ENCODE results near the gene RAP1GAP. TPM values are rescaled to one million over a fixed set of nuclear protein-coding genes. Genes with fewer than 3 reads are reported as not detected.
A peak's percentile ranks its signal among the peaks of the same experiment; 100 is the strongest.

The RAP1GAP gene
- total RNA-seq, 4 donors from 2014 or later: 0.33 to 0.83 (median 0.56) TPM

DNA sequence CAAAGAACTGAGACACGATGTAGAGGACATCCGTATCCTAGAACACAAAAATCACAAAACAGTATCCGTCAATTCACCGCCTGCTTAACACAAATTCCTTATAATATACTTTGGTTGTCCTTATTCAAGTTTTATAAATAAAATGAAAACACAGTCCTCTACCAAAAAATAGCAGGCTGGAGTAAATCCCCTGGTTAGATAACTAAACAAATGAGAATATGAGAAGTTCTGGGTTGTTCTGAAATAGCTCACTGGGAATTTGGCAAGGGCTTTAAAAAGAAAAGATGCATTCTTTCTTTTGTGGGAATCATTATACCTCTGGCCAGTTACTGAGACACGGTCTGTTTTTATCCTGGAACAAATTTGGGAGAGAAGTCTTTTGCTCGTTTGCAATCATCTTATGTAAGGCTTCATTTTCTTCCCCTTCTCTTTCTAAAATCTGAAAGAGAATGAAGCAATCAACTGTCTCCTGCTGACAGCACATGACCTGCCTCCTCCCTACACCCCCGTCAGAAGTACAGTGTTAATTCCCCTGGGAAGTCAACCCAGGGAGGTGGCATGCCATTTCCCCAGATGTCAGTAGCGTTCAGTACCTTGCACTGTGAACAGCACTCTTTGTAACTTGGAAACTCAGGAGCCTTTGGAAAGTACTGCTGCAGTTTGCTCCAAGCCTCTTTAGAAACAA is 37.1 kb upstream of the RAP1GAP start:
- intact Hi-C loops (cut with DNase I): no loop called here
- DNase-seq (ENCODE audit: extremely low spot score): no peak
- H3K9me3 ChIP-seq: no peaks in the 10 kb centered on the region
- peaks cover 3 to 13% (median 9%) of the 10 kb centered on the region in 4 donors for H3K4me1 ChIP-seq
- 60% methylated on average over 8 of the region's 8 CpGs for WGBS
- no peak for TF ChIP-seq EP300 (IDR thresholded peaks at IDR 0.05)
- TF ChIP-seq POLR2AphosphoS5 (IDR thresholded peaks at IDR 0.05): peak in 1 of 2 donors; percentile 28
- H3K36me3 ChIP-seq: peaks cover 31 to 67% (median 57%) of the 10 kb centered on the region in 4 donors
- H3K27ac ChIP-seq (replicated peaks in 1 of 4): peak overlapping the region in 1 of 4 donors; percentile 3
- H3K27me3 ChIP-seq: no peaks in the 10 kb centered on the region
- H3K4me3 ChIP-seq: no peak overlapping the region

DNA sequence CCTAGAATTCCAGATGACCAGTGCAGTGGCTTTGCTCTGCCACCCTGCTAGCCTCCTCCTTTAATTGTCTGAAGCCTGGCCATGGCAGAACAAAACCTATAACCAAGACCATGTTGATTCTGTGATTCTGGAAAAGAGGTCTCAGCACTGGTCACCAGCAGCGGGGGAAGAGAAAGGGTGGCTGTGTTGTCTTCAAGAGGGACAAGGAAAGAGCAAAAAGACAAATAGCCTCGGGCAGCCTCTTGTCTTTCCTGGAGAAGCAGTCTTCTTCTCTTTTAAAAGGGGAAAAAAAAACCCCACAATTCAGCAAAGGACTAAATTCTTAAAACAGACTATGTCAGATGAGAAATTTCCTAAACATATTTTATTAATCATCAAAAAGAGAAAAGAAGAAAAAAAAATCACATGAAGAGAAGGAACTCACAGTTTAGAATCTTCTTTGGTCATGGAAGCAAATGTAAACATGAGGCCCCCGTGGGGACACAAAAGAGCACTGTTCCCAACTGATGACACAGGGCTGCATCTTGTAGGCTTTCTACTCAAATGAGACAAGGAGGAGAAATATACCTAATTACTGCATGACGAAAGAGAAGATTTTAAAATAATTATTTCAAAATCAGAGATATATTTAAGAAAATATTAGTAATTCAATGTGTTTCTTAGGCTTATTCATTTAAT is 36.3 kb upstream of the RAP1GAP start:
- Histone ChIP-seq H3K27ac (replicated peaks in 1 of 4) (peak overlapping the region in 1 of 4 donors; percentile 3), H3K4me3 (no peak overlapping the region), H3K27me3 (no peaks in the 10 kb centered on the region), H3K4me1 (peaks cover 3 to 13% (median 9%) of the 10 kb centered on the region in 4 donors), H3K9me3 (no peaks in the 10 kb centered on the region), H3K36me3 (peaks cover 34 to 68% (median 60%) of the 10 kb centered on the region in 4 donors)
- no peak for TF ChIP-seq POLR2A (IDR thresholded peaks at IDR 0.05; ENCODE audit: low read depth)
- no peak for TF ChIP-seq EP300 (IDR thresholded peaks at IDR 0.05)
- TF ChIP-seq POLR2AphosphoS5 (IDR thresholded peaks at IDR 0.05): no peak
- TF ChIP-seq, protein P1, sequence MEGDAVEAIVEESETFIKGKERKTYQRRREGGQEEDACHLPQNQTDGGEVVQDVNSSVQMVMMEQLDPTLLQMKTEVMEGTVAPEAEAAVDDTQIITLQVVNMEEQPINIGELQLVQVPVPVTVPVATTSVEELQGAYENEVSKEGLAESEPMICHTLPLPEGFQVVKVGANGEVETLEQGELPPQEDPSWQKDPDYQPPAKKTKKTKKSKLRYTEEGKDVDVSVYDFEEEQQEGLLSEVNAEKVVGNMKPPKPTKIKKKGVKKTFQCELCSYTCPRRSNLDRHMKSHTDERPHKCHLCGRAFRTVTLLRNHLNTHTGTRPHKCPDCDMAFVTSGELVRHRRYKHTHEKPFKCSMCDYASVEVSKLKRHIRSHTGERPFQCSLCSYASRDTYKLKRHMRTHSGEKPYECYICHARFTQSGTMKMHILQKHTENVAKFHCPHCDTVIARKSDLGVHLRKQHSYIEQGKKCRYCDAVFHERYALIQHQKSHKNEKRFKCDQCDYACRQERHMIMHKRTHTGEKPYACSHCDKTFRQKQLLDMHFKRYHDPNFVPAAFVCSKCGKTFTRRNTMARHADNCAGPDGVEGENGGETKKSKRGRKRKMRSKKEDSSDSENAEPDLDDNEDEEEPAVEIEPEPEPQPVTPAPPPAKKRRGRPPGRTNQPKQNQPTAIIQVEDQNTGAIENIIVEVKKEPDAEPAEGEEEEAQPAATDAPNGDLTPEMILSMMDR (IDR thresholded peaks at IDR 0.05): no peak
- 58% methylated on average over 4 of the region's 4 CpGs for WGBS
- DNase-seq (ENCODE audit: extremely low spot score): no peak
- intact Hi-C loops (cut with DNase I): no loop called here

DNA sequence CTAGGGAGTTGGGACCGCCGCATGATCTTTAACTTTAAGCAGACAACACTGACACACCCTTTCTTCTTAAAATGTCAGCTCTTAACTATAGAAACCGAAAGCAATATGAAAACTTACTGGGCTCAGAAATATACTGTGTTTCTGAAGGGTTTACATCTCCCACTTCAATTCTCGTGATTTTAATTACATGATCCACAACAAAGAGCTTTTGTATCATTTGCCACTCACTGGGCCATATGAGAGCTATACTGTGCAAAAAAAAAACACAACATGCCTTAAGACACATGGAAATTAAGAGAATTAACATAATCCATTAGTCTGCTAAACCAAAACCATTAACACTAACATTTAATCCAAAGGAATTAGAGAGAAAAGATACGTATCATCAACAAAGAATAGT is 35.0 kb upstream of the RAP1GAP start:
- DNase-seq (ENCODE audit: extremely low spot score): no peak
- 95% methylated on average over 5 of the region's 5 CpGs for WGBS
- H3K9me3 ChIP-seq: no peaks in the 10 kb centered on the region
- H3K4me1 ChIP-seq: peaks cover 3 to 13% (median 9%) of the 10 kb centered on the region in 4 donors
- TF ChIP-seq, protein P1 (IDR thresholded peaks at IDR 0.05): no peak
- H3K27ac ChIP-seq (replicated peaks in 1 of 4): no peak overlapping the region
- H3K27me3 ChIP-seq: no peaks in the 10 kb centered on the region
- H3K4me3 ChIP-seq: no peak overlapping the region
- intact Hi-C loops (cut with DNase I): no loop called here
- H3K36me3 ChIP-seq: peaks cover 39 to 79% (median 68%) of the 10 kb centered on the region in 4 donors

DNA sequence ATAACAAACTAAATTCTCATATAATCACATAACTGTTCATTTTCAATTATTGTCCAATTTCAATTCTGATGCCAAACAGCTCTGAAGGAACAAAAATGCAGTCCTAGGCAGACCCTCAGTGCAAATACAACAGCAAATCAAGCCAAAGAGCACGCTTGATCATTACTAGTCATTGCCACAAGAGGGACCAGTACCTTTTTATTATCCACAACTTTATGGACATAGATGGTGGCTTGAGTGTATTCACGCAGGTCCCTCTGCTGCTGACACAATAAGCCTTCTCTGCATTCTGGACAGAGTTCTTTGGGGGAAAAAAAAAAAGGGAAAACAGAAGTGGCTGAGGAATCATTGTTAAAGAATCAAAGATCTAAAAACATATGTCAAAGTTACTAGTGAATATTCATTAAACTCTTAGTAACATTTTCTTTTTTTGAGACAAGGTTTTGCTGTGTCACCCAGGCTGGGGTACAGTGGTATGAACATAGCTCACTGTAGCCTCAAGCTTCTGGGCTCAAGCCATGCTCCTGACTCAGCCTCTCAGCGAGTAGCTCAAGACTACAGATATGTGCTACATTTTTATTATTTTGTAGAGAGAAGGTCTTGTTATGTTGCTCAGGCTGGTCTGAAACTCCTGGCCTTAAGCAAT is 34.3 kb upstream of the RAP1GAP start:
- Histone ChIP-seq H3K4me1 (peaks cover 3 to 13% (median 9%) of the 10 kb centered on the region in 4 donors), H3K27me3 (no peaks in the 10 kb centered on the region), H3K4me3 (no peak overlapping the region), H3K27ac (replicated peaks in 1 of 4) (no peak overlapping the region), H3K9me3 (no peaks in the 10 kb centered on the region), H3K36me3 (peaks cover 39 to 81% (median 69%) of the 10 kb centered on the region in 4 donors)
- no peak for DNase-seq (ENCODE audit: extremely low spot score)
- no peak for TF ChIP-seq POLR2A (IDR thresholded peaks at IDR 0.05; ENCODE audit: low read depth)
- TF ChIP-seq POLR2AphosphoS5 (IDR thresholded peaks at IDR 0.05): no peak
- TF ChIP-seq, protein P1 (IDR thresholded peaks at IDR 0.05): peak in 2 of 3 experiments; percentile 18 to 33
- 70% methylated on average over 3 of the region's 3 CpGs for WGBS
- intact Hi-C loops (cut with DNase I): no loop called here

DNA sequence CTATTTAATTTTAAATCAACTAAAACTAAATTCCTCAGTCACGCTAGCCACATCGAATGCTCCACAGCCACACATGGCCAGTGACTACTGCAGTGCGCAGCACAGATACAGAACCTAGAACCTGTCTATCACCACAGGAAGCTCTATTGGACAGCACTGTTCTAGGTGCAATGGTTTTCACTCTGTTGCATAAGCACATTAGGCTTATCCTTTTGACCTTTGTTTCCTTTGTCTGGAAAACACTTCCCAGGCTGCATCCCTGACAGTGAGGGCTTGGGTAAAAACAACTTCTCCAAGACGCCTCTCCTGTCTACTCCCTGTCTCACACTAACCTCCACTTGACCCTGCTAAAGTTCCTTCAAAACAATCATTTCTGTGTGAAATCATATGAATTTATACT is 33.6 kb upstream of the RAP1GAP start:
- Histone ChIP-seq H3K4me3 (no peak overlapping the region), H3K27me3 (no peaks in the 10 kb centered on the region), H3K9me3 (no peaks in the 10 kb centered on the region), H3K27ac (replicated peaks in 1 of 4) (no peak overlapping the region), H3K36me3 (peaks cover 39 to 74% (median 63%) of the 10 kb centered on the region in 4 donors), H3K4me1 (peaks cover 3 to 13% (median 9%) of the 10 kb centered on the region in 4 donors)
- intact Hi-C loops (cut with DNase I): no loop called here
- no peak for DNase-seq (ENCODE audit: extremely low spot score)
- 93% methylated on average over 4 of the region's 4 CpGs for WGBS
- TF ChIP-seq POLR2A (IDR thresholded peaks at IDR 0.05; ENCODE audit: low read depth) (no peak), POLR2AphosphoS5 (IDR thresholded peaks at IDR 0.05) (no peak), EP300 (IDR thresholded peaks at IDR 0.05) (no peak)
- TF ChIP-seq, protein P1 (IDR thresholded peaks at IDR 0.05): no peak

Measured in esophagus muscularis mucosa (tissue), 4 donors.